Measurements from ENCODE around the gene PLB1.

Gene PLB1

DNA sequence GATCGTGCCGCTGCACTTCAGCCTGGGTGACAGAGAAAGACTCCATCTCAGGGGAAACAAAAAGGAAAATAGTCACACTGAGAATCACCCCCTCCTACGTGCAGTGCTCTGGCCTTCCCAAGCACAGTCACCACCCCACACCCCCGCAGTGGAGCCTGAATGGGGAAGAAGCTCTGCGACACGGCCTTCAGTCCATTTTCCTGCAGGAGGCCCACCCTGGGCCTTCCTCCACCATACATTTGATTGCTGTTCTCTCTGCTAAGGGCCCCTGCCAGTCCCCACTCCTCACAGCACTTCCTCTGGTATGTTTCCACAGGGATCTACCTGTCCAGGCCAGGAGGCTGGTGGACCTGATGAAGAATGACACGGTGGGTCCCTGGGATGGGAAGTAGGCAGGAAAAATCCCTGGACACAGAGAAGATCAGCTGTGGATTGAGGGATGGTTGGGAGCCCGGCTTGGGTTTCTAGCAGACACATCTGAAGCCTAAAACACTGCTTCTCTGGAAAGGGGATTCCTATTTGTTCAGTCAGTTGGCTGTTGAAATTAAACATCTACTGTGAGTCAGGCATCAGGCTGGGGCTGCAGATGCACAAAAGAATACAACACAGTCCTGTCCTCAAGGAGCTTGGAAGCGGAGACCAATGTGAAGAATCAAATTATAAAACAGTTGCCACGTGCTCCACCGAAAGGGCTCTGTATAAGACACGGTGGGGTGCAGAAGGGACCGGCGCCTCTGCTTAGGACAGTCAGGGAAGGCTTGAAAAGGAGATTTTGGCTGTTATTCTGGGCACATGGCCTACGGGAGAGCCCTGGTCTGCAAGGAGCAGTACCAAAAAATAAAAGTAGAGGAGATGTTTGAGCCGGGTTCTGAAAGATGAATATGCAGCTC lies 82.2 kb downstream of the PLB1 start:
- TF ChIP-seq, protein P1, sequence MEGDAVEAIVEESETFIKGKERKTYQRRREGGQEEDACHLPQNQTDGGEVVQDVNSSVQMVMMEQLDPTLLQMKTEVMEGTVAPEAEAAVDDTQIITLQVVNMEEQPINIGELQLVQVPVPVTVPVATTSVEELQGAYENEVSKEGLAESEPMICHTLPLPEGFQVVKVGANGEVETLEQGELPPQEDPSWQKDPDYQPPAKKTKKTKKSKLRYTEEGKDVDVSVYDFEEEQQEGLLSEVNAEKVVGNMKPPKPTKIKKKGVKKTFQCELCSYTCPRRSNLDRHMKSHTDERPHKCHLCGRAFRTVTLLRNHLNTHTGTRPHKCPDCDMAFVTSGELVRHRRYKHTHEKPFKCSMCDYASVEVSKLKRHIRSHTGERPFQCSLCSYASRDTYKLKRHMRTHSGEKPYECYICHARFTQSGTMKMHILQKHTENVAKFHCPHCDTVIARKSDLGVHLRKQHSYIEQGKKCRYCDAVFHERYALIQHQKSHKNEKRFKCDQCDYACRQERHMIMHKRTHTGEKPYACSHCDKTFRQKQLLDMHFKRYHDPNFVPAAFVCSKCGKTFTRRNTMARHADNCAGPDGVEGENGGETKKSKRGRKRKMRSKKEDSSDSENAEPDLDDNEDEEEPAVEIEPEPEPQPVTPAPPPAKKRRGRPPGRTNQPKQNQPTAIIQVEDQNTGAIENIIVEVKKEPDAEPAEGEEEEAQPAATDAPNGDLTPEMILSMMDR (IDR thresholded peaks at IDR 0.05; ENCODE audit: control insufficient read depth, extremely low read depth, insufficient read depth), result no peak
- no peak for DNase-seq (ENCODE audit: low read depth)
- no peak overlapping the region for H3K4me3 ChIP-seq (ENCODE audit: low read depth, low read length)

DNA sequence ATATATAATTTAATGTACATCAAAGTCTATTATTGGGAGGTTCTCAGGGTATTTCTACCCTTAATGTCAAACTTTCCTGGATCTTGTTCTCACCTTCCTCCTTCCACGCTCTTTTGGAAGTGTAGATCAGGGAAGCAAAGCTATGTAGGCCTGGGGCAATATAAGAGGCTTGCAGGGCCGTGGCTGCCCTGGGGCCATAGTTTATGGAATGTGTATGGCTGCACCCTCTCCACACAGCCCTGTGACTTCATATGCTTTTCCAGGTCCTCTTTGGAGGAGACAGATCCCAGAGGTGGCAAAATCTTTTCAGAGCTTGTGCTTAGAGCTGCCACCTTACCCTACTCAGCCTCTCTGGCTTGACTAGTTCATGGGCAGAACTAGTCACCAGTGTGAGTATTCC lies 82.9 kb downstream of the PLB1 start:
- TF ChIP-seq, protein P1 (IDR thresholded peaks at IDR 0.05; ENCODE audit: control insufficient read depth, extremely low read depth, insufficient read depth), result no peak
- DNase-seq (ENCODE audit: low read depth), result no peak
- H3K4me3 ChIP-seq (ENCODE audit: low read depth, low read length), result no peak overlapping the region

DNA sequence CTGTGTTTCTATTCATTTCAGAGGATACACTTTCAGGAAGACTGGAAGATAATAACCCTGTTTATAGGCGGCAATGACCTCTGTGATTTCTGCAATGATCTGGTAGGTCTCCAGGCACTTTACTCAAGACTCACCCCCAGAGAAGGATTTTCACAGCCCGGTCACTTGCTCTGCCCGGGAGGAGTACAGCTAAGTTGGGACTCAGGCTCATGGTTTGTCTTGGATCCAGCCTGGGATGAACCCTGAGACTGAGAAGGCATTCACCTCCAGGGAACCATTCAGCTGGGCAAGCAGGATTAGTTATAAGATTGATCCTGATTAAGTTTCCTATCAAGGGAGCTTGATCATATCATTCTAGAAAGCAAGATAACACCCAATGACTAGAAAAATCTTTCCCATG lies 83.7 kb downstream of the PLB1 start:
- TF ChIP-seq, protein P1 (IDR thresholded peaks at IDR 0.05; ENCODE audit: control insufficient read depth, extremely low read depth, insufficient read depth), result no peak
- no peak for DNase-seq (ENCODE audit: low read depth)
- H3K4me3 ChIP-seq (ENCODE audit: low read depth, low read length), result no peak overlapping the region

DNA sequence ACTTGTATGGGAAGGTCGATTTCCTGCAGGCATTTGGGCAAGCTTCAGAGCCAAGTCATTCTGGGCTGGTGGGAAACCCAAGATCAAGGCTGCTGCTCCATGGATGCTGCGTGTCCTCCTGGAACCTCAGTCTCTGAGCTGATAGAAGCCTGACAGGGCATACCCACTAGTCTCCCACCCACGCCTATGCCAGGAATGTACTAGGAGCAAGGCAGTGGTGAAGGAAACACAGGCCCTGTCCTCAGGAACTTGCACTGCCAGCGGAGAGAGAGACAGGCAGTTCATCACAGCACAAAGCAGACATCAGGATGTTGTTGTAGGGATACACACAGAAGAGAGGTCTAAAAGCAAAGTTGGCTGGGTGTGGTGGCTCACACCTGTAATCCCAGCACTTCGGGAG lies 84.2 kb downstream of the PLB1 start:
- DNase-seq (ENCODE audit: low read depth), result no peak
- TF ChIP-seq, protein P1 (IDR thresholded peaks at IDR 0.05; ENCODE audit: control insufficient read depth, extremely low read depth, insufficient read depth), result no peak
- no peak overlapping the region for H3K4me3 ChIP-seq (ENCODE audit: low read depth, low read length)

DNA sequence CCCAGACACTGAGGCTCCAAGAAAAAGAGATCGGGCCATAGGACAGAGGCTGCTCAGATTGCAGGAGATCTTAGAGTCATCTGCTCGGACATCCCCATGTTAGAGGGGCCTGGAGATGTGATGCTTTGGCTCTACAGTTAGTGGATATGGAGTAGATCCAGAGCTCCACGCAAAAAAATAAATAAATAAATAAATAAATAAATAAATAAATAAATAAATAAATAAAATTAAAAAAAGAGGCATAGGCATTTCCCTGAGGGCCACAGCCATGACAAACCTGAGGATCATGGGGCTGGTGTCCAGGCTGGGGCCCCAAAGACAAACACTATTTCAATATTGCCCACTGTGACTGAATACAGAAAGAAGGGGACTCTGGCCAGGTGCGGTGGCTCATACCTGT lies 85.5 kb downstream of the PLB1 start:
- TF ChIP-seq, protein P1 (IDR thresholded peaks at IDR 0.05; ENCODE audit: control insufficient read depth, extremely low read depth, insufficient read depth), result no peak
- no peak for DNase-seq (ENCODE audit: low read depth)
- H3K4me3 ChIP-seq (ENCODE audit: low read depth, low read length), result no peak overlapping the region

DNA sequence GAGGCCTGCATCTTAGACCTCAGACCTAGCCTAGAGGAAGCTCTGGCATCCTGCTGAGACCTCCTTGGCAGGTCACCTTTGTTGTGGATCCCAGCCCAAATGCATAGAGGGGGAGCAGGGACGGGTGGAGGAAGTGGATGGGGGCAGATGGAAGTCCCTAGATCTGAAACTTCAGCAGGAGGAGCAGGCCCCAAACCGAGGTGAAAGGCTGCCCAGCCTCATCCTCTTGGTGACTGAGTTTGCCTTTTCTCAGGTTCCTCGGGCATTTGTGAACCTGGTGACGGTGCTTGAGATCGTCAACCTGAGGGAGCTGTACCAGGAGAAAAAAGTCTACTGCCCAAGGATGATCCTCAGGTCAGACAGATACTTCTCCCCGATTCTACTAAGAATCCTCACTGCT lies 86.3 kb downstream of the PLB1 start:
- TF ChIP-seq, protein P1 (IDR thresholded peaks at IDR 0.05; ENCODE audit: control insufficient read depth, extremely low read depth, insufficient read depth), result no peak
- H3K4me3 ChIP-seq (ENCODE audit: low read depth, low read length), result no peak overlapping the region
- no peak for DNase-seq (ENCODE audit: low read depth)

DNA sequence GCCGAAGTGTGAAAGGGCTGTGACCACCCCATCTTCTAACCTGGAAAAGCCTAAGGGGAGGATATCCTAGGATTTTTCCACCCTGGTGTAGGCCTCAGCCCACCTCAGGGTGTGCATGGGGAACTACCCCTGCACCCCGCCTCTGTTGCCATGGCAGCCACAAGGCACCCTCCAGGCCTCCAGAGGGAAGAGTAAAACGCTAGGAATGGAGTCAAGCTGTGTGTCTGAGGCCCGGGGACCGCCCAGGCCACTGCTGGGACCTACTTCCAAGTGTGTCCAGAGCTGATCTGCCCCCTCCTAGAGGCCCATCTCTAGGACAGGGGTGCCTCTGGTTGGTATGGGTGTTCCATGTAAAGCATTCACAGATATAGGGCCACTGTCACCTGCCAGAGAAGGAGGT lies 86.7 kb downstream of the PLB1 start:
- H3K4me3 ChIP-seq (ENCODE audit: low read depth, low read length), result no peak overlapping the region
- TF ChIP-seq, protein P1 (IDR thresholded peaks at IDR 0.05; ENCODE audit: control insufficient read depth, extremely low read depth, insufficient read depth), result no peak
- no peak for DNase-seq (ENCODE audit: low read depth)

Measured in LNCaP clone FGC (cell line).